Activated CD4-positive, CD25-positive, alpha-beta regulatory T cell treated with anti-CD3 and anti-CD28 coated beads, Interleukin-2, amount 50 U/mL, for 24 hours (primary cell): ENCODE measurements around the gene COX4I1.
"Not testable (repeated sequence)": the region's sequence is repeated elsewhere in the genome, so short reads cannot be mapped to it uniquely, and the experiment has no call there.

Experiments
- ATAC-seq, 2 donors: fragments of 150-1000 bp; cut with Tn5 transposase; one replicate each; pipeline ENCODE4 v1.10.0; 2021; ENCODE audit warnings: mild to moderate bottlenecking in 1 of 2, moderate library complexity in 1 of 2

The COX4I1 gene

DNA sequence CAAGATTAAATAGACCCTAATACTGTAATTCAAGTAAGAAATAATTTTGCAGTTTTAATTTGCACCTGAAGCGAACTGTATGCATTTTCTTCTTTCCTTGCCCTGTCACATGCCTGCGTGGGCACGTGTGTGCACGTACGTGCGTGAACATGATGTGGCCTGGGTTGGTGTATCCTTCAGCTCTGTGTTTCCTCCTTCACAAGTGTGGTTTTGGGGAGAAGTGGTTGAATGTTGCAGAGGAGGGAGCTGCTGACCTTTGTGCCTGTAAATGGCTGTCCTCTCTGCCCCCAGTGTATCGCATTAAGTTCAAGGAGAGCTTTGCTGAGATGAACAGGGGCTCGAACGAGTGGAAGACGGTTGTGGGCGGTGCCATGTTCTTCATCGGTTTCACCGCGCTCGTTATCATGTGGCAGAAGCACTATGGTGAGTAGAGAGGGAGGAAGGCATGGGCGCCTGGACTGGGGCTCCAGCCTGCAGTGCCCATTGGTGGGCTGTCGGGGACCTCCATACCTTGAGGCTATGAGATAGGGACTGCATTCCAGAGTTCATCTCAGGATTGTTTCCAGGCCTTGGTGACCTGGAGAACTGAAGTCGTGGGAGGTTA is 6.0 kb downstream of the COX4I1 start:
- ATAC-seq = no peak

DNA sequence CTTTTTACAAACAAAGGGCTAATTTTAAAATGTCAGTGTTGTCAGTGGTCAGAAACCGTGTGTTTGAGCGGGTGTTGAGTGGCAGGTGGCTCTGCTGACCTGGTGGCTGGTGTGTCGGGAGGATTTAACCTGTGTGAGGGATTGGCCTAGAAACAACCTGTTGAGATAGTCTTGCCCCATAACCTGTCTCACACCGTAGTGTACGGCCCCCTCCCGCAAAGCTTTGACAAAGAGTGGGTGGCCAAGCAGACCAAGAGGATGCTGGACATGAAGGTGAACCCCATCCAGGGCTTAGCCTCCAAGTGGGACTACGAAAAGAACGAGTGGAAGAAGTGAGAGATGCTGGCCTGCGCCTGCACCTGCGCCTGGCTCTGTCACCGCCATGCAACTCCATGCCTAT is 7.0 kb downstream of the COX4I1 start:
- ATAC-seq = no peak

- not testable (repeated sequence) for ATAC-seq
Measured at GRCh38 chr16:85807340-85807739, 7.8 kb downstream of the COX4I1 start.

GRCh38 chr16:85808104-85808503 is 8.6 kb downstream of the COX4I1 start:
- ATAC-seq = not testable (repeated sequence)

DNA sequence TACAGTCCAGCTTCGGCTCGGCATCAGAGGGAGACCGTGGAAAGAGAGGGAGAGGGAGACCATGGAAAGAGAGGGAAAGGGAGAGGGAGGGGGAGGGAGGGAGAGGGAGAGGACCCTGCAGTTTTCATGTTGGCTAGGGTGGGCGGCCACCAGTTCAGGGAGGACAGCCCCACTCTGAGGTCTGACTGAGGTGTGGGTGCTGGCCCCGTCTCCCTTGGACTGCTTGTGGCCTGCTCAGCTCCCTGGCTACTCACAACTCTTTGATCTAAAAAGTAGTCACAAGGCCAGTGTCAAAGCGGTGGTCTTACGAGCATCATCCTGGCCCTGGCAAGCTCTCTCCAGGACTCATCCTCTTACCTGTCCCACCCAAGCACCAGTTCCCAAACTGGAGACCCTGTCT is 9.4 kb downstream of the COX4I1 start:
- ATAC-seq = no peak

GRCh38 chr16:85809645-85810044 is 10.2 kb downstream of the COX4I1 start:
- no peak for ATAC-seq

DNA sequence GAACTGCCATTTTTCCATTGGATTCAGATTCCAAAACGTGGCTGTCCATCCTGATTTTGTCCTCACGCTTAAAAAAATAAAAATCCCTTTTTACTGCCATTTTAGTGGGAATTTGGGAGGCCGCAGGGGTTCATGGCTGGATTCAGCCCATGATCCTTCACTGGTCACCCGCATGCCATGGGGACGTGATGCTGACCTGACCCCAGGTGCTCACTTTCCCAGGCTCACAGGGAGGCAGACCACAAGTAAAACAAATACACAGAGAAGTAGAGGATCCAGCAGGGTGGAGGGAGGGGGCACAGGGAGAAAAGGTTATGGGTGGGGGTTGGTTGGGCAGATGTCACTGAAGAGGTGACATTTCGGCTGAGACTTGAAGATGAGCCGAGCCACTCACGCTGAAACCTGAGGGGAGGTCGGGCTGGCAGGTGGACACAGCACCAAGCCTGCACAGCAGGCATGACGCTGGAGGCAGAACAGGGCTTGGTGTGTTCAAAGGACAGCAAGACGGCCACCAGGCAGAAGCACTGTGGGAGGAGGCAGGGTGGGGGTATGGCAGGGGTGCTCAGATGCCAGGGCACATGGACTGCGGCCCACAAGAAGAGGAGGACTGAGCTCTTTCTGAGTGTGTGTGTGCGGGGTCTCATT is 10.7 kb downstream of the COX4I1 start:
- no peak for ATAC-seq

DNA sequence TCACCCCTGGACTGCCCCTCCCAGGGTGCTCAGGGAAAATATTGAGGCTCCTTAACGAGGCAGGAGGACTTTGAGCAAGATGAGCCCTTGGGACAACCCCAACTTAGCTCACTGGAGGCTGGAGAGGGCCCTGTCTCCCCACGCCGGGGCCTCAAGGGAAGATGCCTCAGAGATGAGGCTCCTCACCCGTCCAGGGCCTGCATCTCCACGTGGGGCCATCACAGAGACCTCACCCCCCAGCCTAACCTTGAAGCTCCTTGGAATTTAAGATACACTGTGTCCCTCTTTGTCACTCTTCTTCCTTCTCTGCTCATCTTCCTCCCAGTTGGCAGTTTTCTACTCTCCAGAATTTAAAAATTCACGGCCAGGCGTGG is 11.2 kb downstream of the COX4I1 start:
- no peak for ATAC-seq

DNA sequence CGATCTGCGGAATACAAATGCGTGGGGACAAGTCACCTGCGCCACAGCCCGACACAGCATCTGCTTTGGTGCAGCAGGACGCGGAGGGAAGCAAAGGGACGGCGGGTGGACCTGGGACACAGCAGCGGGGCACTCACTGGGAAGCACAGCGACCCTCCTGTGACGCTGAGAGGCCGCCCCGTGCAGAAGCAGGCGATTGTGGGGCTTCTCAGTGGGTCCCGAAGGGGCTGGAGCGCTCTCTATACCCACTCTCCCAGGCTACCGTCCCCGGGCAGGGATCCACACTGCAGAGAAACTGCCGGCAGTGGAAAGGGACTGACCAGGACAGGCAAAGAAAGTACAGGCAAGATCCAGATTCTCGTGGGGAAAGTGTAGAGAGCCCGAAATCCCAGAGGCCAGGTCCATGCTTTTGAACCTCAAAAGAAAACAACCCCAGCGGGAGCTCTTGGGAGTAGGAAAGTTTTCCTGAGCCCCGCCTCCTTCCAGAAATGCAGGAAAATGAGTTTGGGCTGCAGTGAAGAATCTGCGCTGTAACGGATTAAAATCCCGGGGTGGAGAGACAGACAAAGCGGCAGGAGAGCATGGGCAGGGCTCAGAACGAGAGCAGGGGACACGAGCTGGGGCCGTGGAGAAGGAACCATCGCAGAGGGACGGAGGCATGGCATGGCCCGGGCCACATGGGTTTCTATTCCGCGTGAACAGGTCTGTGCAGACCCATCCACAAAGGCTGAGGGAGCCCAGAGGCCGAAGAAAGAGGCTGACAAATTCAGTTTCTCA is 12.7 kb downstream of the COX4I1 start:
- no peak for ATAC-seq

DNA sequence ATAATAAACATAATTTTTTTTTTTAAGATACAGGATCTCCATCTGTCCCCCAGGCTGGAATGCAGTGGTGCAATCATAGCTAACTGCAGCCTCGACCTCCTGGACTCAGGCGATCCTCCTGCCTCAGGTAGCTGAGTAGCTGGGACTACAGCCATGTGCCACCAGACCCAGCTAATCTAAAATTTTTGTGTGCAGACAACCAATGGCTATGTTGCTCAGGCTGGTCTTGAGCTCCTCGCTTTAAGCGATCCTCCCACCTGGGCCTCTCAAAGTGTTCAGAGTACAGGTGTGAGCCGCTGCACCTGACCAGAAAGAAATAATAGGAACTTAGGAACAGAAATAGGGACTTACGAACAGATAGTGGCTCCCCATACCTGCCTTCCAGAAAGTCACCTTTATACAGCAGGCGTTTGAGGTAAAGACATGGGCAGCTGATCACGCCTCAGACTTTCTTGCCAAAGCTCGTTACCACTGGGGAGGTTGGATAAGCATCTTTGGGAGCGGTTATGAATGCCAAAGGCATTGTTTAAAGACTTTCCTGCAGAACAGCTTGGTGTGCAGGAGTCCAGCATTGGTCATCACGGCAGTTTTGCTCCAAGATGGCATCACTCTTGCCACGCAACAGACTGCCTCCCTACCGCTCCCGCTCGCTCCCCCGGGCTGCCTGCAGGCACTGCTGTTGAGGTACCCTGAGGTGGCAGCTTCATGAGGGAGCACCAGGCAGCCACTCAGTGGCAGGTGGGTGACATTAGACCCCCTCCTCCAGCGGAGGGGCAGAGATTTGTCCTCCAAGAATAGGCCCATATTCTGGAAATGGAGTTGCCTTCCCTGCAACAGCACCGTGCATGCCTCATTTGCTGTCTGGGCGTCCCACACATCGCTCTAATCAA is 13.6 kb downstream of the COX4I1 start:
- ATAC-seq = no peak

GRCh38 chr16:85816159-85816558 is 16.7 kb downstream of the COX4I1 start:
- no peak for ATAC-seq

DNA sequence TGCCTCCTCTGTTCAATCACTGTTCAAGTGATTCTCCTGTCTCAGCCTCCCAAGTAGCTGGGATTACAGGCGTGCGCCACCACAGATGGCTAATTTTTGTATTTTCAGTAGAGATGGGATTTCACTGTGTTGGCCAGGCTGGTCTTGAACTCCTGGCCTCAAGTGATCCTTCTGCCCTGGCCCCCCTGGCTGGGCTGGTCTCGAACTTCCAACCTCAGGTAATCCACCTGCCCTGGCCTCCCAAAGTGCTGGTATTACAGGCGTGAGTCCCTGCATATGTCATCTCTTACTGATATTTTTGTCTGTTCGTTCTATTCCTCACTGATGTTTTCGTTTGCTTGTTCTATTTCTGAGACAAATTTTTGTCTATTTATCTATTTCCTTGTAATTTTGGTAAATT is 17.7 kb downstream of the COX4I1 start:
- ATAC-seq = not testable (repeated sequence)

GRCh38 chr16:85819245-85819644 is 19.8 kb downstream of the COX4I1 start:
- ATAC-seq = peak; percentile 57 to 68

DNA sequence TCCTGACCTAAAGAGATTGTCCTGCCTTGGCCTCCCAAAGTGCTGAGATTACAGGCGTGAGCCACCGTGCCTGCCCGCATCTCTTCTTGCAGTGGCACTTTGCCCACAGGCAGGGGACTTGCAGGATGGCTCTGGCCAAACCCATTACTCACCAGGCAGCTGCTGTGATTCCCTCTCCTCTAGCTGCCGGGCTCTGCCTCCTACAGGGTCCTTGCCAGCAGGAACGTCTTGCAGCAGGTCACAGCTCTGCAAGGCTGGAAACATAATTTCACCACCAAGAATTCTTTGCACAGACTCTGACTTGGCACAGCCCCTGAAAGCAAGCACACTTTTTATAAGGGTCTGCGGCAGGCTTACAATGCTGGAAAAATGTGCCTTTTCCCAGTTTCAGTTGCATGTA is 20.3 kb downstream of the COX4I1 start:
- ATAC-seq = no peak

DNA sequence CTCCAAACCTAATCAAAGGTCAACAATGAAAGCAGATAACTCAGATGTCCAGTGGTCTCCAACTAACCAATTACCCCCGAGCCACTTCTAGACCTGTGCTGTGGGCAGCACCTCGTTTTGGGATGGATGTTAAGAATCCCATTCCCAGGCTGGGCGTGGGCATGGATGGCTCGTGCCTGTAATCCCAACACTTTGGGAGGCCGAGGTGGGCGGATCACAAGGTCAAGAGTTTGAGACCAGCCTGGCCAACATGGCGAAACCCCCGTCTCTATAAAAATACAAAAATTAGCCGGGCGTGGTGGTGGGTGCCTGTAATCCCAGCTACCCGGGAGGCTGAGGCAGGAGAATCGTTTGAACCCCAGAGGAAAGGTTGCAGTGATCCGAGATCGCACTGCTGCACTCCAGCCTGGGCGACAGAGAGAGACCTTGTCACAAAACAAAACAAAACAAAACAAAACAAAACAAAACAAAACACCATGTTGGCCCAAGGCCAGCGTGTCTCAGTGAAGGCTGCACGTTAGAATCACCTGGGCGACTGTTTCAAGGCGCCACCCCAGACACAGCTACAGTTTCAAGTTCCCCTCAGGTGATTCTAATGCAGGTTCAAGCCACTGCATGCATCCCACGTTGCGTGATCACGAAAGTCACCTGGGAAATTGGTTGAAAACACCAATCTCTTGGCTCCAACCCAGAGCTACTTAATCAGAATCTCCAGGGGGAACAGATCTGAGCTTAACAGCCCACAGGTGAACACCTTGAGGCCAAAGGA is 21.3 kb downstream of the COX4I1 start:
- ATAC-seq = no peak

DNA sequence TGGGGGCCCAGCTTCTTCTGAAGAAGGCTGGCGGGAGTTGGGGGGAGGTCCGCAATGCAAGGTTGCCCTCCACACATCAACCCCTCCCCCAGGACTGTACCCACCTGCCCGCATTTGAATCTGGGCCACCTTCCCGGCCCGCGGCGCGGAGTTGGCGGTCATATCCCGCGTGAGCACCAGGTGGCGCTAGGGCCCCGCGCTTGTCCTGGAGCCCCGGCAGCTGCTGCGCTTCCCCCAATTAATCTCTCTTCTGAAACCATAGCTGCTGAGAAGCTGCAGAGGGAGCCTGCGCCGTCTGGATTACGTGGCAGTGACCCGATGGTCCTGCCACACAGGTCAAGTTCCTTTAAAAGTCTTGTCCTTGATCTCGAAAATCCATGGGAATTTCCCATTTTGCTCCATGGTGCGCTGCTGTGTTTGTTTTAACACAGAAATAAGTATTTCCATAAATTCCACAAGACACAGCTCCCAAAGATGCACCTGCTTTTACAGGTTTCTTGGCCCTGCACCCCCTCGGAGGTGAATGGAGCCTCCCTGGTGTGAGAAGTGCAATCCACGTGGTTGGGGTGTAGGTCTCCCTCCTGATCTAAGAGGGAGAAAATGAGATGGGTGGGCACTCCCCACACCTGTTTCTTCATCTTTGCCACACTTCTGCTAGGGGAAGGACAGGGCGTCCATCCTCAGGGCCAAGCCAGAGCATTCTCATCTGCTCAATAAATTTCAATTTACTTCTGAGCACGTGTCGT is 22.1 kb downstream of the COX4I1 start:
- ATAC-seq = peak; percentile 78 to 81

DNA sequence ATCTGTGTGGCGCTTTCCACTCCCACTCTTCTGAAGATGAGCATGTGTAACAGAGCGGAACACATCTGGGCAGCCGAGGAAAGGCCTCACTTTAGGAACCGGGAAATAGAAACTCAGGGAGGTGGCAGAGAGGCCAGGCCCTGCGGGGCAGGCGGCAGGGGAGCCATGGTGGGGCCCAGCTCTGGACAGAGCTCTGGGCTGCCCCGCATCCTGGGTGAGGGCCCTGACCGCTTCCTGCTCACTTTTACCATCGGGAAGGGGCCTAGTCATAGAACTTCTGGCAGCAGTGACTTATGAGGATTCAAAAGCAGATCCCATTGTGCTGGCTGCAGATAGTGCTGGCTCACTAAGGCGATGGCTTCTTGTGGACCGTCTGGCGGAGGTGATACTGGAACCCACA is 22.6 kb downstream of the COX4I1 start:
- ATAC-seq = no peak

GRCh38 chr16:85823328-85823920 is 23.9 kb downstream of the COX4I1 start:
- ATAC-seq = no peak

DNA sequence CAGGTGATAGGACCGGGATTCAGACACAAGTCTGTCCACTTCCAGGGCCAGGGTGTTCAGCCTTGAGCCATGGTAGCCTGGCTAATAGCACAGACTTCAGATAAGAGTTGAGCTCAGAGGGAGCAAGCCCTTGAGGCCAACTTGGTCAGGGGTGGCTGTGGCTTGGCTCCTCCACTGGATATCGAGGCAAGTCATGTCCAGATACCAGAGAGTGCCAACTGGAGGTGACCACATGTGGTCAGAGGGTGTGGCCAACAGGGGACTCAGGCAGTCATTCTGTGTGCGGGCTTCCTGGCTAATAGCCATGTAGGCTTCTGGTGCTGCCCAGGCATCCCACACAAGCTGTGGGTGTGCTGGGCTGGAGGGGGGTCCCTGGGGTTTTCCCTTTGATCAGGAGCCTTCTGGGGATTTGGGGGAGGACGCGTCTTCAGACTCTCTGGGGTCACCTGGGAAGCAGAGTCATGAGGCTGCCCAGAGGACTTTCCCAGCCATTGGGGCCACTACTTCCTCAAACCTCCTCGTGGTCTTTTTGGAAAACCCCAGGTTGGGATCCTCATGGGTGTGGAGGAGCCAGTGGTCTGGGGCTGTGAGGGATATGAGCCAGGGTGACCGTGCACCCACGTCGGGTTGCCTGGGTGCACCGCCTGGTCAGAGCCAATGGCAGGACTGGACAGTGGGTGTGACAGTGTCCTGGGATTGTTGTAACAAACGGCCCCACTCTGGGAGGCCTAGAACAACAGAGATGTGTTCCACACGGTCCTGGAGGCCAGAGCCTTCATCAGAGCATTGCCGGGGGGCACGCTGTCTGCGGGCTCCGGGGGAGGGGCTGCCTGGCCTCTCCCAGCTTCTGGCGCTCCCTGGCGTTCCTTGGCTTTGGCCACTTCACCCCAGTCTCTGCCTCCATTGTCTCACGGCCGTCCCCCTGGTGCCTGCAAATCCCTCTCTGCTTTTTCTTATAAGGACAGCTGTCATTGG is 25.0 kb downstream of the COX4I1 start:
- no peak for ATAC-seq

DNA sequence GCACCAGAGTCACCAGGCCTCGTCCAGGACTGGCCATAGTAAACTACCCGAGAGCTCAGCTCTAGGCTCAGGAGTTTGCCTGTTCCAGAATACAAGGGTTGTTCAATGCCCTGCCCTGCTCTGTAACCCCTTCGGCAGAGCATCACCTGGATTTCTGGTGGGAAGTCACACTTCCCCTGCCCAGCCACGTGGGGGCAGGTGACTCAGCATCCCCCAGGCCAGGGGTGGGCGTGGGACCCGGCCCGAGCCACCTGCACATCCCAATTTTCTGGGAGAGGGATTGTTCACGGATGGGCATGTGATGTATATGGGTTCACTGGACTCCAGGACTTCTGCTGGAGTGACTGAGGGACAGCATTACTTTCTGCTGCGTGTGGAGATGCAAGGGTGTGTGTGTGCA is 25.8 kb downstream of the COX4I1 start:
- ATAC-seq = no peak
